AG09309 (cell line): Measurements from ENCODE around the gene CSNK1A1.

Source experiments
- DNase-seq: peaks from one replicate; pipeline ENCODE4 v3.0.0-alpha.2; 2010; ENCODE audit warnings: low read depth
- H3K4me3 ChIP-seq: 2 replicates; pipeline ENCODE4 v1.5.1; 2011; ENCODE audit warnings: mild to moderate bottlenecking, low read depth, low read length, moderate library complexity; ENCODE audit not compliant: control insufficient read depth
- CTCF ChIP-seq: IDR thresholded peaks from 2 replicates; pipeline ENCODE4 v1.5.1; 2011; ENCODE audit warnings: mild to moderate bottlenecking, low read depth, low read length, inconsistent platforms; ENCODE audit not compliant: insufficient read depth, control insufficient read depth; ENCODE audit errors: missing control alignments

Gene CSNK1A1

GRCh38 chr5:149452665-149453617 is 98.3 kb downstream of the CSNK1A1 start:
- peak; percentile 21 for TF ChIP-seq CTCF
- peak; percentile 84 for DNase-seq
- H3K4me3 ChIP-seq, result no peak overlapping the region

- no peak for DNase-seq
- TF ChIP-seq CTCF, result no peak
- no peak overlapping the region for H3K4me3 ChIP-seq
Measured at GRCh38 chr5:149452007-149452664, 99.1 kb downstream of the CSNK1A1 start.

GRCh38 chr5:149450199-149450598 is 101.0 kb downstream of the CSNK1A1 start:
- no peak for DNase-seq
- no peak overlapping the region for H3K4me3 ChIP-seq
- no peak for TF ChIP-seq CTCF

GRCh38 chr5:149448831-149449714 is 102.2 kb downstream of the CSNK1A1 start:
- DNase-seq, result no peak
- TF ChIP-seq CTCF, result peak; percentile 41
- no peak overlapping the region for H3K4me3 ChIP-seq

- no peak for DNase-seq
- TF ChIP-seq CTCF, result no peak
- H3K4me3 ChIP-seq, result no peak overlapping the region
Measured at GRCh38 chr5:149448431-149448830, 102.8 kb downstream of the CSNK1A1 start.
